ENCODE data around the gene DNTT. TPM values are rescaled to one million over a fixed set of nuclear protein-coding genes. Genes with fewer than 3 reads are reported as not detected.

The DNTT gene
- total RNA-seq, 1 donor from 2014 or later: not detected

DNA sequence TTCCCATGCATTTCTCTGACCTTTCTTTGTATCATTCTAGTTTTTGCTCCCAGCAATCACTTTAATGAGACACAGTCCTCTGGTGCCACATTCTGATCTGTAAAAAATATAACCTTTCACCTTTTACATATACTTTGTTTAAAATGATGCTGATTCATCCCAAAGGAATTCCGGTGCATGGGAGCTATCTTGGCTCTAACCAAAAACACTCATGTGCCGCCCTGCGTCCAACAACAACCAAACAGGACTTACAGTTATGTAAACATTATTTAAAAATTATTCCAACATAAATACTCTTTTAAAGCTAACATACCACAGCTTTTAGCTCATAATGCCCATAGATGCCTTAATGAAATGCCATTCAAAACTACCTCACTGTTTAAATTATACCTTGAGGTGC is 62.3 kb downstream of the DNTT start:
- Mint-ChIP-seq H3K4me3 (ENCODE audit: unreplicated experiment) (no peak overlapping the region), H3K36me3 (ENCODE audit: unreplicated experiment) (no peaks in the 10 kb centered on the region)

DNA sequence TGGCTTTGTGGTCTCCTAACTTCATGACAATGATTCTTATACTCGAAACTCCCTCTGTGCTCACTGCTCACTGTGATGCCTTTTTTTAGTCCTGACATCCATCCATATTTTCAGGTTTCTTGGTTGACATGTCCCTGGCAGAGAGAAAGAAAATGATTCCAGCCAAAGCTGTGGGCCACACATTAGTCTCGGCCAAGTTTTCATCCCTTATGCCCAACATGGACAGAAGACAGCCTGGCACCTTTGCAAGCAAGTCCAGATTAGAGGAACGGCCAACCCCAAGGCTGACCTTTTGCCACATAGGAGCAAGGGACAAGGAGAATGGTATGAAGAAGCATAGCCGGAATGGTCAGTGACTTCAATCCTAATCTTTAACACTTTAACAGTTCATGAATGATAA is 63.2 kb downstream of the DNTT start:
- Mint-ChIP-seq H3K9me3 (ENCODE audit: unreplicated experiment) (peaks cover 2% of the 10 kb centered on the region), H3K27ac (ENCODE audit: unreplicated experiment) (no peak overlapping the region), H3K36me3 (ENCODE audit: unreplicated experiment) (no peaks in the 10 kb centered on the region), H3K27me3 (ENCODE audit: unreplicated experiment) (peaks cover 6% of the 10 kb centered on the region), H3K4me3 (ENCODE audit: unreplicated experiment) (no peak overlapping the region), H3K4me1 (ENCODE audit: low read depth, unreplicated experiment) (peaks cover 1% of the 10 kb centered on the region)
- TF ChIP-seq, protein P1, sequence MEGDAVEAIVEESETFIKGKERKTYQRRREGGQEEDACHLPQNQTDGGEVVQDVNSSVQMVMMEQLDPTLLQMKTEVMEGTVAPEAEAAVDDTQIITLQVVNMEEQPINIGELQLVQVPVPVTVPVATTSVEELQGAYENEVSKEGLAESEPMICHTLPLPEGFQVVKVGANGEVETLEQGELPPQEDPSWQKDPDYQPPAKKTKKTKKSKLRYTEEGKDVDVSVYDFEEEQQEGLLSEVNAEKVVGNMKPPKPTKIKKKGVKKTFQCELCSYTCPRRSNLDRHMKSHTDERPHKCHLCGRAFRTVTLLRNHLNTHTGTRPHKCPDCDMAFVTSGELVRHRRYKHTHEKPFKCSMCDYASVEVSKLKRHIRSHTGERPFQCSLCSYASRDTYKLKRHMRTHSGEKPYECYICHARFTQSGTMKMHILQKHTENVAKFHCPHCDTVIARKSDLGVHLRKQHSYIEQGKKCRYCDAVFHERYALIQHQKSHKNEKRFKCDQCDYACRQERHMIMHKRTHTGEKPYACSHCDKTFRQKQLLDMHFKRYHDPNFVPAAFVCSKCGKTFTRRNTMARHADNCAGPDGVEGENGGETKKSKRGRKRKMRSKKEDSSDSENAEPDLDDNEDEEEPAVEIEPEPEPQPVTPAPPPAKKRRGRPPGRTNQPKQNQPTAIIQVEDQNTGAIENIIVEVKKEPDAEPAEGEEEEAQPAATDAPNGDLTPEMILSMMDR (IDR thresholded peaks at IDR 0.05; ENCODE audit: partially characterized antibody, unreplicated experiment): no peak
- no peak for DNase-seq

More for the DNA sequence above, 62.3 kb downstream of the DNTT start:
- no peak for DNase-seq
- Mint-ChIP-seq H3K9me3 (ENCODE audit: unreplicated experiment) (peaks cover 2% of the 10 kb centered on the region), H3K27me3 (ENCODE audit: unreplicated experiment) (peaks cover 6% of the 10 kb centered on the region), H3K27ac (ENCODE audit: unreplicated experiment) (no peak overlapping the region), H3K4me1 (ENCODE audit: low read depth, unreplicated experiment) (no peaks in the 10 kb centered on the region)
- TF ChIP-seq, protein P1 (IDR thresholded peaks at IDR 0.05; ENCODE audit: partially characterized antibody, unreplicated experiment): no peak

GRCh38 chr10:96368971-96369370 is 64.7 kb downstream of the DNTT start:
- Mint-ChIP-seq H3K27ac (ENCODE audit: unreplicated experiment) (no peak overlapping the region), H3K4me3 (ENCODE audit: unreplicated experiment) (no peak overlapping the region), H3K36me3 (ENCODE audit: unreplicated experiment) (no peaks in the 10 kb centered on the region), H3K9me3 (ENCODE audit: unreplicated experiment) (peaks cover 2% of the 10 kb centered on the region), H3K4me1 (ENCODE audit: low read depth, unreplicated experiment) (peaks cover 1% of the 10 kb centered on the region), H3K27me3 (ENCODE audit: unreplicated experiment) (peaks cover 4% of the 10 kb centered on the region)
- DNase-seq: no peak
- TF ChIP-seq, protein P1 (IDR thresholded peaks at IDR 0.05; ENCODE audit: partially characterized antibody, unreplicated experiment): no peak

DNA sequence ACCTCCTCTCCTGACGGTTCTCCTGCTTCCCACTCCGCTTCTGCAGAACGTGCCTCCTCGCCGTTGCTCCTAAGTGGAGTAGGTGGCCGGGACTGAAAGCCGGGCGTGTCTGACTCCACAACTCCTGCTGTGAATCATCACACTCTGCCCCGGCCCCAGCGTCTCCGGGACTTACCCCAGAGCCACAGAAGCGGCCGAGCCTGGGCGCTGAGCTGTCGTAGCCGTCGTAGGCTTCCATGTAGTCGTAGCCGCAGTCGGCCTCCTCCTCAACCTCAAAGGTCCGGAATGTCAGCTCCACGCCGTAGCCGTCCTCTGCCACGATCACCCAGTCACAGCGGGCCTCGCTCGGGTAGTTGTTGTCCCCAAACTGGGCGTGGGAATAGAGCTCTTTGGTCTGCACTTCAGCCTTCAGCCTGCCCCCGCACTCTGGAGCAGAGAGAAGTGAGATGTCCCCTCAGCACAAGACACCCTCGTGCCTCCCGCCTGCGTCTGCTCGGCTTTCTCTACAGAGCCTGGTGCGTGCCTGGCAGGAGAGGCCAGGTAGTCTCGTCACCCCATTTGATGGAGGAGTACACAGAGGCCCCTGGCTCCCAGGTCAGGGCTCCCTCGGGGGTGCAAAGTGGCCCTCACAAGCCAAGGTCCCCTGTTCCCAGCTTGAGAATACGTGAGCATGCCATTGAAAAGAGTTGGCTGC is 65.8 kb downstream of the DNTT start:
- Mint-ChIP-seq H3K4me3 (ENCODE audit: unreplicated experiment) (no peak overlapping the region), H3K27ac (ENCODE audit: unreplicated experiment) (no peak overlapping the region), H3K4me1 (ENCODE audit: low read depth, unreplicated experiment) (peaks cover 5% of the 10 kb centered on the region), H3K36me3 (ENCODE audit: unreplicated experiment) (no peaks in the 10 kb centered on the region), H3K27me3 (ENCODE audit: unreplicated experiment) (peaks cover 3% of the 10 kb centered on the region), H3K9me3 (ENCODE audit: unreplicated experiment) (peaks cover 2% of the 10 kb centered on the region)
- TF ChIP-seq, protein P1 (IDR thresholded peaks at IDR 0.05; ENCODE audit: partially characterized antibody, unreplicated experiment): no peak
- no peak for DNase-seq

- no peaks in the 10 kb centered on the region for H3K36me3 Mint-ChIP-seq (ENCODE audit: unreplicated experiment)
- H3K27me3 Mint-ChIP-seq (ENCODE audit: unreplicated experiment): peaks cover 3% of the 10 kb centered on the region
- peak; percentile 75 for DNase-seq
These were observed 66.4 kb downstream of the DNTT start for GRCh38 chr10:96370584-96371157.

More at GRCh38 chr10:96370584-96371157, 66.4 kb downstream of the DNTT start:
- no peak overlapping the region for H3K4me3 Mint-ChIP-seq (ENCODE audit: unreplicated experiment)
- peaks cover 2% of the 10 kb centered on the region for H3K9me3 Mint-ChIP-seq (ENCODE audit: unreplicated experiment)
- TF ChIP-seq, protein P1 (IDR thresholded peaks at IDR 0.05; ENCODE audit: partially characterized antibody, unreplicated experiment): peak; percentile 92
- H3K27ac Mint-ChIP-seq (ENCODE audit: unreplicated experiment): no peak overlapping the region
- peaks cover 8% of the 10 kb centered on the region for H3K4me1 Mint-ChIP-seq (ENCODE audit: low read depth, unreplicated experiment)

Data from glutamatergic neuron (in vitro differentiated cells).